Common myeloid progenitor, CD34-positive (primary cell): ENCODE measurements around the gene GARS1.
"Not testable (repeated sequence)": the region's sequence is repeated elsewhere in the genome, so short reads cannot be mapped to it uniquely, and the experiment has no call there.

ENCODE experiments used
- CTCF ChIA-PET: fragments of 350-600 bp; sonication (Branson Sonifier 250); formaldehyde crosslinking; loops from one replicate; lab custom pipeline; 2021; ENCODE audit warnings: antibody characterized with exemption; lab: Charles Lee
- POLR2A ChIA-PET: fragments of 350-600 bp; sonication (Branson Sonifier 250); formaldehyde crosslinking; loops from one replicate; lab custom pipeline; 2021; ENCODE audit warnings: antibody characterized with exemption; lab: Charles Lee
- DNase-seq, 3 donors: peaks; one replicate each; pipeline versions ENCODE4 v3.0.0 to v3.0.0-alpha.2; 2013
- H3K27ac ChIP-seq, 2 experiments: 1 replicate in 1 of 2; 2 replicates in 1 of 2; pipeline ENCODE4 v1.7.0; 2013; ENCODE audit warnings: inconsistent platforms in 2 of 2, low read length in 2 of 2, mild to moderate bottlenecking in 2 of 2, low read depth in 1 of 2, moderate library complexity in 1 of 2; ENCODE audit not compliant: severe bottlenecking in 2 of 2, insufficient read depth in 1 of 2, poor library complexity in 1 of 2
- H3K27me3 ChIP-seq, 5 experiments: replicated peaks in 2 of 5; 1 replicate in 3 of 5; 2 replicates in 2 of 5; pipeline versions ENCODE4 v1.6.1 to v1.7.0; 2013; ENCODE audit warnings: low read length in 4 of 5, mild to moderate bottlenecking in 2 of 5, moderate library complexity in 2 of 5, inconsistent platforms in 1 of 5; ENCODE audit not compliant: insufficient read depth in 5 of 5, control insufficient read depth in 4 of 5
- H3K36me3 ChIP-seq, 4 experiments: 1 replicate in 2 of 4; 2 replicates in 2 of 4; pipeline versions ENCODE4 v1.6.1 to v1.7.0; 2013; ENCODE audit warnings: low read length in 3 of 4, control low read depth in 1 of 4, mild to moderate bottlenecking in 1 of 4; ENCODE audit not compliant: control insufficient read depth in 4 of 4, insufficient read depth in 4 of 4
- H3K4me1 ChIP-seq, 4 experiments: 1 replicate in 3 of 4; 2 replicates in 1 of 4; pipeline versions ENCODE4 v1.6.1 to v1.7.1; 2013; ENCODE audit warnings: low read length in 3 of 4, mild to moderate bottlenecking in 3 of 4, control low read depth in 1 of 4, inconsistent platforms in 1 of 4, moderate library complexity in 1 of 4; ENCODE audit not compliant: control insufficient read depth in 4 of 4, insufficient read depth in 4 of 4; ENCODE audit errors: control extremely low read depth in 1 of 4
- H3K4me3 ChIP-seq, 7 experiments: 1 replicate in 4 of 7; 2 replicates in 3 of 7; pipeline versions ENCODE4 v1.5.1 to v1.7.0; 2013; ENCODE audit warnings: mild to moderate bottlenecking in 7 of 7, low read length in 6 of 7, moderate library complexity in 6 of 7, inconsistent platforms in 2 of 7, low read depth in 2 of 7, control low read depth in 1 of 7; ENCODE audit not compliant: insufficient read depth in 4 of 7, control insufficient read depth in 1 of 7; ENCODE audit errors: extremely low read depth in 1 of 7
- H3K9me3 ChIP-seq, 5 experiments: 1 replicate in 4 of 5; 2 replicates in 1 of 5; pipeline versions ENCODE4 v1.6.1 to v1.7.1; 2013; ENCODE audit warnings: low read length in 4 of 5, mild to moderate bottlenecking in 2 of 5, inconsistent platforms in 1 of 5, low read depth in 1 of 5, moderate library complexity in 1 of 5; ENCODE audit not compliant: control insufficient read depth in 4 of 5, insufficient read depth in 2 of 5; ENCODE audit errors: control extremely low read depth in 1 of 5
- WGBS: methylation state at CpG from one replicate; pipeline ENCODE4 v1.1.5; 2013; ENCODE audit not compliant: insufficient coverage; 5-methylcytosine and 5-hydroxymethylcytosine counted together

Gene GARS1

GRCh38 chr7:30570238-30570637 is 24.4 kb upstream of the GARS1 start:
- H3K27ac ChIP-seq, H3K4me3 ChIP-seq, DNase-seq, H3K27me3 ChIP-seq, POLR2A ChIA-PET, H3K9me3 ChIP-seq, H3K4me1 ChIP-seq: not testable (repeated sequence)
- WGBS: 94% methylated on average over 3 of the region's 4 CpGs
- CTCF ChIA-PET: interaction anchor here (13.6 kb wide), 1 partner anchor 19 kb away, joined by 176 read pairs; no protein-coding TSS in a partner anchor
- H3K36me3 ChIP-seq: peaks cover 17 to 42% (median 23%) of the 10 kb centered on the region in 4 experiments

DNA sequence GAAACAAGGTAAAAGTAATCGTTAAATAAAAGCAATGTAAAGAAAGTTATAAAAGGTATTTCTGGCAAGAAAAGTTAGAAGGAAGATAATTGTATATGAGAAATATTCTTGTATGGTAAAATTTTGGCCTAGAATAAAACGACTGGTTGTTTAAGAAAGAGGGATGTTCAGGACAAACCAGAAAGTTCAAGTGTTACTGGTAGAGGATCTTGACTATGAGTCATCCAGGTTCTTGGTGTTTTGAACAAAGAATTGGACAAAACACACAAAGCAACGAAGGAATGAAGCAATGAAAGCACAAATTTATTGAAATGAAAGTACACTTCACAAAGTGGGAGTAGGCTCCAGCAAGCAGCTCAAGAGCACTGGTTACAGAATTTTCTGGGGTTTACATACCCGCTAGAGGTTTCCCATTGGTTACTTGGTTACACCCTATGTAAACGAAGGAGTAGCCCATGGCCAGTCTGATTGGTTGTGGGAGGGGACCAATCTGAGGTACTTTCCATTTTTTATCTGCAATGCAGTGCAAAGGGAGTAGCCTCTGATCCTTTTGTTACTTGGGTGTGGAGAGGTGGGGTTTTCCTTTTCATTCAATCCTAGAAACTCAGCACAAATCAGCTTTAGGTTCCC is 22.4 kb upstream of the GARS1 start:
- POLR2A ChIA-PET: no interaction called here
- Histone ChIP-seq H3K9me3 (peaks cover 0 to 11% (median 4%) of the 10 kb centered on the region in 5 experiments), H3K4me1 (no peaks in the 10 kb centered on the region), H3K4me3 (no peak overlapping the region), H3K27me3 (no peaks in the 10 kb centered on the region), H3K27ac (no peak overlapping the region), H3K36me3 (peaks cover 11 to 49% (median 23%) of the 10 kb centered on the region in 4 experiments)
- 98% methylated on average over 4 of the region's 5 CpGs for WGBS
- DNase-seq: no peak
- CTCF ChIA-PET: no interaction called here

- no peak for DNase-seq
- Histone ChIP-seq H3K4me3 (no peak overlapping the region), H3K36me3 (peaks cover 16 to 55% (median 32%) of the 10 kb centered on the region in 4 experiments), H3K9me3 (peaks cover 0 to 16% (median 5%) of the 10 kb centered on the region in 5 experiments), H3K4me1 (no peaks in the 10 kb centered on the region), H3K27ac (no peak overlapping the region), H3K27me3 (no peaks in the 10 kb centered on the region)
- POLR2A ChIA-PET: no interaction called here
- WGBS: 92% methylated on average over 2 of the region's 2 CpGs
- CTCF ChIA-PET: interaction anchor here (1.8 to 2.1 kb wide), 2 partner anchors 11 to 27 kb away, joined by 4 to 5 read pairs; no protein-coding TSS in a partner anchor
Observed at GRCh38 chr7:30575910-30576309, 18.8 kb upstream of the GARS1 start.

GRCh38 chr7:30583181-30583580 is 11.5 kb upstream of the GARS1 start:
- Histone ChIP-seq H3K4me1 (no peaks in the 10 kb centered on the region), H3K36me3 (peaks cover 16 to 67% (median 38%) of the 10 kb centered on the region in 4 experiments), H3K27ac (no peak overlapping the region), H3K4me3 (no peak overlapping the region), H3K27me3 (no peaks in the 10 kb centered on the region), H3K9me3 (peaks cover 0 to 9% (median 4%) of the 10 kb centered on the region in 5 experiments)
- CTCF ChIA-PET: no interaction called here
- POLR2A ChIA-PET: no interaction called here
- WGBS: 88% methylated on average over 1 of the region's 2 CpGs
- DNase-seq: no peak

DNA sequence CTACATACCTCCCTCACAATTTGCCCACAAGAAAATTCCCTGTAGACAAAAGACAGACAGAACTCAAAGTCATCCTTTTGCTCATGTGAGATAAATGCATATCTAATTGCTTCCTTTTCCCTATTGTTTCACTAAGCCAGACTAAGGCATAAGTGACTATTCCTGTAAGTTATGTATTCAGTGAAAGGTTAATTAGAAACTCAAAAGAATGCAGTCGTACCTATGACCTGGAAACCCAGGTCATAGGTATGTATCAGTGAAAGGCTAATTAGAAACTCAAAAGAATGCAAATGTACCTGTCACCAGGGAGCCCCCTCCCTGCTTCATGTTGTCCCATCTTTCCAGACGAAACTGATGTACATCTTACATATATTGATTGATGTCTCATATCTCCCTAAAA is 10.3 kb upstream of the GARS1 start:
- DNase-seq: no peak
- CTCF ChIA-PET: no interaction called here
- peaks cover 14 to 55% (median 32%) of the 10 kb centered on the region in 4 experiments for H3K36me3 ChIP-seq

GRCh38 chr7:30584965-30585364 is 9.7 kb upstream of the GARS1 start:
- DNase-seq: no peak
- POLR2A ChIA-PET: no interaction called here
- no CpG with 5 or more reads among the region's 5 CpGs for WGBS
- Histone ChIP-seq H3K27ac (no peak overlapping the region), H3K27me3 (no peaks in the 10 kb centered on the region), H3K4me3 (no peak overlapping the region), H3K4me1 (no peaks in the 10 kb centered on the region), H3K36me3 (peaks cover 14 to 53% (median 30%) of the 10 kb centered on the region in 4 experiments), H3K9me3 (peaks cover 0 to 14% (median 4%) of the 10 kb centered on the region in 5 experiments)
- CTCF ChIA-PET: no interaction called here

More for the DNA sequence above, 10.3 kb upstream of the GARS1 start:
- H3K9me3 ChIP-seq: peaks cover 0 to 14% (median 4%) of the 10 kb centered on the region in 5 experiments
- 100% methylated on average over 1 of the region's 2 CpGs for WGBS
- no peak overlapping the region for H3K4me3 ChIP-seq
- H3K27ac ChIP-seq: no peak overlapping the region
- no peaks in the 10 kb centered on the region for H3K4me1 ChIP-seq
- POLR2A ChIA-PET: no interaction called here
- no peaks in the 10 kb centered on the region for H3K27me3 ChIP-seq

DNA sequence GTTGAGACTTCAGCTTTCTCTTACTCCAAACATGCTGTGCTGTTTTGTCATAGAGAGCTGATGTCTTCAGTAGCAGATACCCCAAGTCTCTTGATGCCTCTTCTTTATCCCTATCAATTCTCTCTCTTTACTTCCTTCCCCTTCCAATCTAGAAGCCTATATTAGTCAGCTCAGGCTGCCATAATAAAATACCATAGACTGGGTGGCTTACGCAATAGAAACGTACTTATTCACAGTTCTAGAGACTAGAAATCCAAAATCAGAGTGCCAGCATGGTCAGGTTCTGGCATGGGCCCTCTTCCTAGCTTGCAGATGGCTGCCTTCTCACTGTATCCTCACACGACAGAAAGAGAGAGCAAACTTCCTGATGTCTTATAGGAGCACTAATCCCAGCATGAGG is 9.0 kb upstream of the GARS1 start:
- ChIA-PET CTCF (no interaction called here), POLR2A (no interaction called here)
- Histone ChIP-seq H3K4me3 (no peak overlapping the region), H3K9me3 (peaks cover 0 to 14% (median 4%) of the 10 kb centered on the region in 5 experiments), H3K4me1 (no peaks in the 10 kb centered on the region), H3K36me3 (peaks cover 14 to 51% (median 29%) of the 10 kb centered on the region in 4 experiments), H3K27ac (no peak overlapping the region), H3K27me3 (no peaks in the 10 kb centered on the region)
- 100% methylated on average over 2 of the region's 3 CpGs for WGBS
- no peak for DNase-seq
